Effector memory CD4-positive, alpha-beta T cell (primary cell): ENCODE data around the gene TENM4.

Experiments
- DNase-seq, 3 donors: peaks; one replicate each; pipeline ENCODE4 v3.0.0-alpha.2; 2020
- H3K27ac ChIP-seq: 2 replicates; pipeline ENCODE4 v1.7.0; 2013; ENCODE audit warnings: mild to moderate bottlenecking, low read length, moderate library complexity; ENCODE audit not compliant: insufficient read depth, poor library complexity, severe bottlenecking
- H3K27me3 ChIP-seq: replicated peaks from 2 replicates; pipeline ENCODE4 v1.7.0; 2013; ENCODE audit warnings: mild to moderate bottlenecking, low read length; ENCODE audit not compliant: insufficient read depth, control insufficient read depth, poor library complexity, severe bottlenecking
- H3K36me3 ChIP-seq: 2 replicates; pipeline ENCODE4 v1.7.0; 2013; ENCODE audit warnings: mild to moderate bottlenecking, low read length, moderate library complexity; ENCODE audit not compliant: control insufficient read depth, insufficient read depth
- H3K4me1 ChIP-seq: 2 replicates; pipeline ENCODE4 v1.7.0; 2013; ENCODE audit warnings: low read length, mild to moderate bottlenecking; ENCODE audit not compliant: control insufficient read depth, insufficient read depth, poor library complexity, severe bottlenecking
- H3K4me3 ChIP-seq: 2 replicates; pipeline ENCODE4 v1.7.0; 2013; ENCODE audit warnings: low read length, low read depth, mild to moderate bottlenecking; ENCODE audit not compliant: insufficient read depth, poor library complexity, severe bottlenecking
- H3K9me3 ChIP-seq: 2 replicates; pipeline ENCODE4 v1.7.0; 2013; ENCODE audit warnings: mild to moderate bottlenecking, low read length, moderate library complexity; ENCODE audit not compliant: control insufficient read depth

The TENM4 gene

GRCh38 chr11:78846269-78846668, 594.6 kb downstream of the TENM4 start:
- Histone ChIP-seq H3K27ac (no peak overlapping the region), H3K9me3 (no peaks in the 10 kb centered on the region), H3K36me3 (no peaks in the 10 kb centered on the region), H3K4me1 (no peaks in the 10 kb centered on the region), H3K4me3 (no peak overlapping the region), H3K27me3 (no peaks in the 10 kb centered on the region)
- no peak for DNase-seq

GRCh38 chr11:78845496-78845895, 595.3 kb downstream of the TENM4 start:
- H3K4me1 ChIP-seq, result no peaks in the 10 kb centered on the region

GRCh38 chr11:78841456-78842060, 599.3 kb downstream of the TENM4 start:
- DNase-seq, result no peak
- no peaks in the 10 kb centered on the region for H3K9me3 ChIP-seq
- H3K36me3 ChIP-seq, result no peaks in the 10 kb centered on the region
- no peak overlapping the region for H3K4me3 ChIP-seq
- H3K27me3 ChIP-seq, result peaks cover 4% of the 10 kb centered on the region
- H3K27ac ChIP-seq, result no peak overlapping the region
- H3K4me1 ChIP-seq, result no peaks in the 10 kb centered on the region

More at GRCh38 chr11:78845496-78845895, 595.3 kb downstream of the TENM4 start:
- no peaks in the 10 kb centered on the region for H3K36me3 ChIP-seq
- peaks cover 2% of the 10 kb centered on the region for H3K27me3 ChIP-seq
- H3K9me3 ChIP-seq, result no peaks in the 10 kb centered on the region
- no peak for DNase-seq
- no peak overlapping the region for H3K4me3 ChIP-seq
- H3K27ac ChIP-seq, result no peak overlapping the region

GRCh38 chr11:78840623-78841022, 600.2 kb downstream of the TENM4 start:
- no peak for DNase-seq
- peaks cover 4% of the 10 kb centered on the region for H3K27me3 ChIP-seq
- H3K27ac ChIP-seq, result no peak overlapping the region
- H3K4me3 ChIP-seq, result no peak overlapping the region
- no peaks in the 10 kb centered on the region for H3K9me3 ChIP-seq
- no peaks in the 10 kb centered on the region for H3K4me1 ChIP-seq
- no peaks in the 10 kb centered on the region for H3K36me3 ChIP-seq

GRCh38 chr11:78840200-78840599, 600.6 kb downstream of the TENM4 start:
- Histone ChIP-seq H3K9me3 (no peaks in the 10 kb centered on the region), H3K4me3 (no peak overlapping the region), H3K27me3 (peaks cover 4% of the 10 kb centered on the region), H3K27ac (no peak overlapping the region), H3K4me1 (no peaks in the 10 kb centered on the region), H3K36me3 (no peaks in the 10 kb centered on the region)
- no peak for DNase-seq

- H3K4me1 ChIP-seq, result no peaks in the 10 kb centered on the region
- no peak for DNase-seq
- no peaks in the 10 kb centered on the region for H3K9me3 ChIP-seq
- H3K4me3 ChIP-seq, result no peak overlapping the region
- H3K27ac ChIP-seq, result no peak overlapping the region
- H3K36me3 ChIP-seq, result no peaks in the 10 kb centered on the region
- H3K27me3 ChIP-seq, result peaks cover 4% of the 10 kb centered on the region
Measured at GRCh38 chr11:78838417-78838816, 602.4 kb downstream of the TENM4 start.

- Histone ChIP-seq H3K9me3 (no peaks in the 10 kb centered on the region), H3K27me3 (peaks cover 4% of the 10 kb centered on the region), H3K4me3 (no peak overlapping the region), H3K4me1 (no peaks in the 10 kb centered on the region), H3K27ac (no peak overlapping the region), H3K36me3 (no peaks in the 10 kb centered on the region)
- DNase-seq, result no peak
Measured at GRCh38 chr11:78835646-78836045, 605.2 kb downstream of the TENM4 start.

- Histone ChIP-seq H3K36me3 (no peaks in the 10 kb centered on the region), H3K27ac (no peak overlapping the region), H3K4me1 (no peaks in the 10 kb centered on the region), H3K27me3 (no peaks in the 10 kb centered on the region), H3K9me3 (no peaks in the 10 kb centered on the region), H3K4me3 (no peak overlapping the region)
- no peak for DNase-seq
Measured at GRCh38 chr11:78834886-78835285, 605.9 kb downstream of the TENM4 start.

GRCh38 chr11:78833237-78833636, 607.6 kb downstream of the TENM4 start:
- no peaks in the 10 kb centered on the region for H3K27me3 ChIP-seq
- H3K4me1 ChIP-seq, result no peaks in the 10 kb centered on the region
- H3K9me3 ChIP-seq, result no peaks in the 10 kb centered on the region
- H3K4me3 ChIP-seq, result no peak overlapping the region
- no peaks in the 10 kb centered on the region for H3K36me3 ChIP-seq
- no peak for DNase-seq
- no peak overlapping the region for H3K27ac ChIP-seq

- H3K4me1 ChIP-seq, result no peaks in the 10 kb centered on the region
- no peaks in the 10 kb centered on the region for H3K9me3 ChIP-seq
- H3K4me3 ChIP-seq, result no peak overlapping the region
- no peaks in the 10 kb centered on the region for H3K27me3 ChIP-seq
- H3K27ac ChIP-seq, result no peak overlapping the region
- DNase-seq, result no peak
- H3K36me3 ChIP-seq, result no peaks in the 10 kb centered on the region
Measured at GRCh38 chr11:78832226-78832947, 608.4 kb downstream of the TENM4 start.
